GM19043 (cell line): Measurements from ENCODE around the gene CCDC112.
"Not testable (repeated sequence)": the region's sequence is repeated elsewhere in the genome, so short reads cannot be mapped to it uniquely, and the experiment has no call there.

ENCODE experiments used
- ATAC-seq: cut with Tn5 transposase; IDR thresholded peaks from one replicate; pipeline ENCODE4 v1.9.1; 2021; ENCODE audit warnings: low read depth; ENCODE audit not compliant: unreplicated experiment

The CCDC112 gene

DNA sequence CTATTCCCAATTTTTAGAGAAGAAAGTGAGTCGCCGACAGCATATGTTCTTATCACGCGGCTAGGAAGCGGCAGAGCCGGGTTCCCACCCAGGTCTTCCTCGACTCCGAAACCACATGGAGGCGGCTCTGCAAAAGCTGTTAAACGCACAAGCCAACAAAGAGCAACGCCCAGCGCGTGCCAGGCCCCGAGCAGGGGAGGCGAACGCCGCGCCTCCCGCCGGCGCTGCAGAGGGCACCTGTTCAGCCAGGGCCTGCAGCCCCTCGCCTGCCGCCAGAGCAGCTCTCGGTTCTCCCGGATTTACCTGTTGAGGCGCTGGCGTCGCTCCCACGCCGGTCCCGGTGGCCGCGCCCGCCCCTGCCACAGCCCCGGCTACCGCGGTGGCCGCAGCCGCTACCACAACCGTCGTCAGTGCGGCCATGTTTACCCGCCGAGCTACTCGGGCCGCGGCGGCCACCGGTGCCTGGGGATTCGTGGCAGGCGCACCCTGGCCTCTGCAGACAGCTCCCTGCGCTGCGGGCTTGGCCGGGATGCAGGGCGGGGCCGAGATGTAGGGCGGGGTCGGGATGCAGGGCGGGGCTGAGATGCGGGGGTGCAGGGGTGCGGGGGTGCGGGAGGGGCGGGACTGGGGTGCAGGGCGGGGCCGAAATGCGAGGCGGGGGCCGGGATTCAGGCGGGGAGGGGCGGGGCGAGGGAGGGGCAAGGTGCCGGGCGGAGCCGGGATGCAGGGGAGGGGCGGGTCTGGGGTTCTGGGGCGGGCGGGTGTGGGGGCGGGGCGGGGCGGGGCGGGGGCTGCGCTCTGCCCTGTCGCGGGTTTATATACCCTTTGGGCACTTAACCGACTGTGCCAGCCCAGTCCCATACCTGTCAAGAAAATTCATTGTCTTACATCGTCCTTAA lies at the start of gene CCDC112:
Gene CCDC112 (minus strand): TSS at position 531 of the 899 bp plus-strand sequence. CDS start 111 bp downstream, at position 420.
- peak; percentile 78 for ATAC-seq

- ATAC-seq = no peak
These were observed 48.9 kb upstream of the CCDC112 start for GRCh38 chr5:115345344-115345743.

DNA sequence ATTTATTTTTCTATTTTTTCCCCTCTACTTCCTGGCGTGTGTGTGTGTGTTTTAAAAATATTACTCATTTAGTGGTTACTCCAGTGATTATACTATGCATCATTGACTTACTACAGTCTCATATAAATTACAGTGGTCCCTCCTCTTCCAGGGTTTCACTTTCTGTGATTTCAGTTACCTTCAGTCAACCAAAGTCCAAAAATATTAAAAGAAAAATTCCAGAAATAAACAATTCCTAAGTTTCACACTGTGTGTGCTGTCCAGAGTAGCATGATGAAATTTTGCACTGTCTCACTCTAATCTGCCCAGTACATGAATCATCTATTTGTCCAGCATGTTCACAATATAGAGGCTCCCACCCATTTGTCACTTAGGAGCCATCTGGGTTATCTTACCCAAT lies 47.4 kb upstream of the CCDC112 start:
- no peak for ATAC-seq

DNA sequence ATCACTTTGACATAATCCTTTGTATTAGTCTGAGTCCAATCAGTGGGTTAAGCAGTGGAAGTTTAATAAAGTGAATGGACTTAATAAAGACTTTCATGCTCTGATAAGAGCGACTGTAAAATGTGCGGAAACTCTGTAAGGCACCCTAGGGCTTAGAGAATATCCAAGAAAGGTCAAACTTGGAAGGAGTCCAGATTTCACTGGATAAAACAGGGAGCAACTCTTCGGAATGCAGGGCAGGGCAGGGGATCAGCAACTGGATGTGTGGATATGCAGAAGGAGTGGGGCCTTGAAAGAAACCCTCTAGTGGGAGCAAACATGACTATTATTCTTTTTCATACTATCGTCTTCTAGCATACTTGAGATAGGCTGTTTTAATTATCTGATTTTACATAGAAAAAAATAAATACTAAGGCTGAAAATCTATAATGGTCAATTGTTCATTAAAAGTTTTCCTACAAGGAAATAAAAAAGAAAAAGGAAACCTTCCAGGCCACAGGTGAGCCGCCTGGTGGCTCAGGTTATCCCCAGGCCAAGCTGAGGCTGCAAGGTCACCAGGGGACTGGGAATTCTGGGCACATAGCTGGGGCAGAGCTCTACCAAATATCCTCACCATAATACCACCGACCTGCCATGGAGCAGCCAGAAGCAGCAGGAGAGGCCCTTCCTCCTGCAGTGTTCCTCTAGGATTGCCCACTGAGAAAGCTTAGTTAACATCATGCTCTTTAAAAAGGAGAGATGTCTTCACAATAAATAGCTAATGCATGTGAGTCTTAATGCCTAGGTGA lies 46.3 kb upstream of the CCDC112 start:
- ATAC-seq = no peak

DNA sequence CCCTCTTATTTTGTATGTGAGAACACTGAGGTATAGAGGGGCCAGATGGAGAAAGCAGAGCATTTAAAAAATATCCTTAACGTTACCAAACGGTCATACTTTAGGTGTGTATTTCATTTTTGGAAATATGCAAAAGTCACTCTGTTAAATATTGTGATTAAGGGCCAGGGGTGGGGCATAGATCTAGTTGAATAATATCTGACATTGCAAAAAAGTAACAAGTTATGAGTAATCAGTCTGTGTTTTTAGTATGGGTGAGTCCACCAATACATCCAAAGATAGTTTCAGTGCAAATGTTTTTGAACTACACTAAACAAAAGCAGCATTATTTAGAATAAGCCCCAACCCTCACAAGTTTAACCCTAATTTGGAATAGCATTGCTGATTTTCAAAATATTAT lies 45.3 kb upstream of the CCDC112 start:
- ATAC-seq = no peak

DNA sequence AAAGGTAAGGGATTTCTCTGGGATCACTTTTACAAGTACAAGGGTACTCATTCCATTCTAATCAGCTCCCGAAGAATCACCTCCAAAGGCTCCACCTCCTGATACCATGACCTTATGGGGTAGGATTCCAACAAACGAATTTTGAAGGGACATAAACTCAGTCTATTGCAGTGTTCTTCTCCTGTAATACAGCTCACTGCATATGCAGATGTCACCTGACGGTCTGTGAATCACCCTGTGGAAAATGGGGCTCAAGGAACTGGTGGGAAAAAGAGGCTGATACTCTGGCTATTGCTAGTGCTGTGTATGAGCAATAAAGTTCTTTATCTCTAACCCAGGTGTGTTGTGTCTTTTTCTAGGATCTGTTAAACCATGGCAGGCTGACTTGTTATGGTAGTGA lies 42.4 kb upstream of the CCDC112 start:
- ATAC-seq = no peak

GRCh38 chr5:115337882-115338281 lies 41.4 kb upstream of the CCDC112 start:
- no peak for ATAC-seq

DNA sequence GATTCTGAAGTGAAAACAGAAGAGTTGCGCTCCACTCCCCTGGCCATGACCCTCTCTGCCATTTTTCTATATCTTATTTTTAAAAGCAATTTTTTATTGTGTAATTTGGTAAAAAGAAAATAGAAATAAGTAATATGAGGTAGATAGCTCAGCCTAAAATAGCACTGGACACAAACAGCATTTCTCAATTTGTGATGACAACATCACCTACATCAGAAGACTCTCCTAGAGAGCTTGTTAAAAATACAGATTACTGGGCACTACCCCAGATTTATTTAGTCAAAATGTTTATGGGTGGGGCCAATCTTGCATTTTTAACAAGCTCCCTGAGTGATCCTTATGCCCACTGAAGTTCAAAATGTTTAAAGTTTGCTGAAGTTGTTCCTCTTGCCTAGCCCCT lies 40.5 kb upstream of the CCDC112 start:
- no peak for ATAC-seq

DNA sequence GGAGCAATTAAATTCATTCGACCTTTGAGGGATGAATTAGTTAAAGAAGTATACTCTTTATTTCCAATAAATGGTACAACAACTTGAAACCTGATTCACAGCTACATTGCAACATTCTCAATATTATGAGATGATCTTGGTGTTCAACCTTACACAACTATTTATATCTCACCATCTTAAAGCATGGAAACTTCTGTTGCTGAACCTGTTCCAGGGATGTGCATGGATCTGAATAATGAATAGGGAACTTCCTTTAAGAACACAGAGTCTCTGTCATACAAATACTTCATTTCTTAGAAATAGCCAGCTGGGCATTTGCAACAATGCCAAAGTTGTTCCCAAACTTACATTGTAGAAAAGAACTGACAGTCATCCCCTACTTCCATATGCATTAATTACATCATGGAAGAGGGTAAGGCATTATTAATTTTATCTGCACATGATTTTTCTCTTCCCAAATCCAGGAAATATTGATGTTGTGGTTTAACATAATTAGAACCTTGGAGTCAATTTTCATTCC lies 39.8 kb upstream of the CCDC112 start:
- ATAC-seq = no peak

DNA sequence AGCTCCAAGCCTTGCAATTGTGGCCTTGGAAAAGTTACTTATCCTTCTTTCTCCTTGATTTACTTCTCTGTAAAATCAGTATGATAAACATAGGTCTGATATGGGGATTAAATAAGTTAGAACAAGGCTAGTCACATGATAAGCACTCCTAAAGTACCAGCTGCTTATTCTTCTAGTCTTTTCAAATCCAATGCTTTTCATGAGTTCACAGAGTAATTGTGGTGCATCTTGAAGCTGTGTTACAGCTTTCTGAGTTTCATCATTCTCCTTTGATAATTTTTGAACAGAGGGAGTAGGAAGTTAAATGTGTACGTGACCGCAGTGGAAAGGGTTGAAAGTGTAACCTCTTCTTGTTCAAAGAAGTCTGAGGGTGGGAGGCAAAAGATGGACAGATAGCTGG lies 38.8 kb upstream of the CCDC112 start:
- ATAC-seq = no peak

GRCh38 chr5:115333164-115333563 lies 36.7 kb upstream of the CCDC112 start:
- ATAC-seq = no peak

- no peak for ATAC-seq
These were observed 34.4 kb upstream of the CCDC112 start for GRCh38 chr5:115330830-115331229.

- no peak for ATAC-seq
These were observed 33.0 kb upstream of the CCDC112 start for GRCh38 chr5:115329475-115329874.

- ATAC-seq = not testable (repeated sequence)
These were observed 32.3 kb upstream of the CCDC112 start for GRCh38 chr5:115328617-115329274.

GRCh38 chr5:115325296-115325959 lies 29.0 kb upstream of the CCDC112 start:
- ATAC-seq = no peak

DNA sequence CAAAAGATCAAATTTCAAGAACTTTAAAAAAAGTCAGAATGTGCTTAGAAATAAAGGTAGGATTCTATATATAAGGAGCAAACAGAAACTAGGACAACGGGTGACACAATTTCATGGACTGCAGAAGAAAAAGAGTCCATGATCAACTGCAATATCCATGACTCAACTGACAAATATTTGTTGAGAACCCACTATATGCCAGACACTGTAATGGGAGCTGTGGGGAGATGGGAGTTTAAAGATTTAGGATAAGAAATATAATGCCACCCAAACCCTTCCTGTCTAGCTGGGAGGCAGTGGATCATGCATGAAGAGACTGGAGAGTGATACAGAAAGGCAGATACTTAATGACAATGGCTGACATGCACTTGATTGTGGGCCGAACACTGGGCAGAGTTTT lies 27.6 kb upstream of the CCDC112 start:
- no peak for ATAC-seq

DNA sequence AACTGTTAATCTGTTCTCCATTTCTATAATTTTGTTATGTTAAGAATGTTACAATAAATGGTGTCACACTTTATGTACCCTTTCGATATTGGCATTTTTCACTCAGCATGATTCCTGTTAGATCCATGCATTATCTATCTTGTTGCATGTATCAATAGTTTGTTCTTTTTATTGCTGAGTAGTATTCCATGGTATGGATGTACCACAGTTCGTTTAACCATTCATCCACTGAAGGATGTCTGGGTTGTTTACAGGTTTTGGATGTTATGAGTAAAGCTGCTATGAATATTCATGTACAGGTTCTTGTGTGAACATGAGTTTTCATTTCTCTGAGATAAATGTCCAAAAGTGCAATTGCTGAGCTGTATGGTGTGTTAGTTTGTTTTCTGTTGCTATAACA lies 26.3 kb upstream of the CCDC112 start:
- ATAC-seq = no peak

DNA sequence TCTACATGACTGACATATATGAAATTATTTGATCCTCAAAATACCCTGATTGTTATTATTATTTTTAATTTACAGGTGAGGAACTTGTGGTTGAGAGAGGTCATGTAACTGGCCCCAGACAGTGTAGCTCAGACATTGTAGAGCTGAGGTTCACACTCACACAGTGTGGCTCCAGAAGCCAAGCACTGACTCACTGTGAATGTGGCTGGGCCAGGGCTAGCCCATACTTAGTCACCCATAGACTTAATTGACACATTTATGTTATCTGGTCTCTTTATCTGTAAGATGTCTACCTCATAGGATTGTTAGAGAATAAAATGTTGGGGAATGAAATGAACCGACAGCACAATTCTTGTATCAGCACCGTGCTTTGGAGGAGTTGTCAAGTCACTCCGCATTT lies 24.9 kb upstream of the CCDC112 start:
- ATAC-seq = no peak

DNA sequence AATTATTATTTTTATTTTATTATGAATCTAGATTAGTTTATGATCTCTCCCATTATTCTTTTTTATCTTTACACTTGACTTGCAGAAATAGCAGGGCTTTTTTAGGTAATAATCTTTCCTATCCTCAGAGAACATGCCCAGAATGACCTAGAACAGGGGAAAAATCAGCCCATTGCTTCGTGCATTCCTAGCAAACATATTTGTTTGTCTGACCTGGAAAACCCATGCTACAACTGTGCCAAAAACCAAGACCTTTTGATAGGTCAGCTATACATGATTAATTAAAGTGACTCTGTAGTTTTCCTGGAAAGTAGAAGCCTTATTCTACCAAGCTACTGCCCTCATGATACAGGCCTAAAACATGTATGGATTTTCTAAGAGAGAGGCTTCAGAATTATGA lies 24.1 kb upstream of the CCDC112 start:
- no peak for ATAC-seq

GRCh38 chr5:115320006-115320405 lies 23.6 kb upstream of the CCDC112 start:
- no peak for ATAC-seq
